Measurements from ENCODE around the gene HNRNPLL. TPM values are rescaled to one million over a fixed set of nuclear protein-coding genes. Genes with fewer than 3 reads are reported as not detected.

Gene HNRNPLL
- total and polyA plus RNA-seq, 2 of the 13 experiments (the other 11 are each of a cell fraction or from before 2014, with no cell fraction given): 49.4 to 103 TPM

GRCh38 chr2:38528008-38528442, 74.7 kb downstream of the HNRNPLL start (continued):
- TF ChIP-seq, protein P1, sequence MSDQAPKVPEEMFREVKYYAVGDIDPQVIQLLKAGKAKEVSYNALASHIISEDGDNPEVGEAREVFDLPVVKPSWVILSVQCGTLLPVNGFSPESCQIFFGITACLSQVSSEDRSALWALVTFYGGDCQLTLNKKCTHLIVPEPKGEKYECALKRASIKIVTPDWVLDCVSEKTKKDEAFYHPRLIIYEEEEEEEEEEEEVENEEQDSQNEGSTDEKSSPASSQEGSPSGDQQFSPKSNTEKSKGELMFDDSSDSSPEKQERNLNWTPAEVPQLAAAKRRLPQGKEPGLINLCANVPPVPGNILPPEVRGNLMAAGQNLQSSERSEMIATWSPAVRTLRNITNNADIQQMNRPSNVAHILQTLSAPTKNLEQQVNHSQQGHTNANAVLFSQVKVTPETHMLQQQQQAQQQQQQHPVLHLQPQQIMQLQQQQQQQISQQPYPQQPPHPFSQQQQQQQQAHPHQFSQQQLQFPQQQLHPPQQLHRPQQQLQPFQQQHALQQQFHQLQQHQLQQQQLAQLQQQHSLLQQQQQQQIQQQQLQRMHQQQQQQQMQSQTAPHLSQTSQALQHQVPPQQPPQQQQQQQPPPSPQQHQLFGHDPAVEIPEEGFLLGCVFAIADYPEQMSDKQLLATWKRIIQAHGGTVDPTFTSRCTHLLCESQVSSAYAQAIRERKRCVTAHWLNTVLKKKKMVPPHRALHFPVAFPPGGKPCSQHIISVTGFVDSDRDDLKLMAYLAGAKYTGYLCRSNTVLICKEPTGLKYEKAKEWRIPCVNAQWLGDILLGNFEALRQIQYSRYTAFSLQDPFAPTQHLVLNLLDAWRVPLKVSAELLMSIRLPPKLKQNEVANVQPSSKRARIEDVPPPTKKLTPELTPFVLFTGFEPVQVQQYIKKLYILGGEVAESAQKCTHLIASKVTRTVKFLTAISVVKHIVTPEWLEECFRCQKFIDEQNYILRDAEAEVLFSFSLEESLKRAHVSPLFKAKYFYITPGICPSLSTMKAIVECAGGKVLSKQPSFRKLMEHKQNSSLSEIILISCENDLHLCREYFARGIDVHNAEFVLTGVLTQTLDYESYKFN (CRISPR knock-in tag; conservative IDR thresholded peaks at IDR 0.05): no peak
- TF ChIP-seq NFE2L1 (CRISPR knock-in tag; IDR thresholded peaks at IDR 0.05; ENCODE audit: borderline replicate concordance) (no peak), HMG20A (CRISPR knock-in tag; IDR thresholded peaks at IDR 0.05; ENCODE audit: borderline replicate concordance) (no peak), ZNF709 (CRISPR knock-in tag; IDR thresholded peaks at IDR 0.05) (no peak), KDM1A (CRISPR knock-in tag; IDR thresholded peaks at IDR 0.05) (no peak), GABPB1 (CRISPR knock-in tag; IDR thresholded peaks at IDR 0.05) (peak; percentile 28; the same call in 1 of the 2 replicates), FOSL2 (CRISPR knock-in tag; IDR thresholded peaks at IDR 0.05) (peak; percentile 29; the same call in 1 of the 2 replicates), ZNF746 (CRISPR knock-in tag; IDR thresholded peaks at IDR 0.05) (no peak), GTF2F1 (IDR thresholded peaks at IDR 0.05; ENCODE audit: low read length) (no peak), ZFAT (CRISPR knock-in tag; conservative IDR thresholded peaks at IDR 0.05) (no peak), SRSF9 (IDR thresholded peaks at IDR 0.05; ENCODE audit: borderline replicate concordance, insufficient read depth, low read depth, low read length, poor library complexity, severe bottlenecking) (no peak), NFE2 (CRISPR knock-in tag; IDR thresholded peaks at IDR 0.05) (no peak), HNRNPLL (IDR thresholded peaks at IDR 0.05; ENCODE audit: low read depth, low read length, poor library complexity, severe bottlenecking) (peak; percentile 79), ZNF510 (CRISPR knock-in tag; IDR thresholded peaks at IDR 0.05; ENCODE audit: low read depth) (no peak), TBX3 (IDR thresholded peaks at IDR 0.05; ENCODE audit: borderline replicate concordance) (no peak), ZNF343 (CRISPR knock-in tag; IDR thresholded peaks at IDR 0.05) (no peak), CENPT (CRISPR knock-in tag; IDR thresholded peaks at IDR 0.05; ENCODE audit: low read depth) (no peak)
- TF ChIP-seq, protein P2, sequence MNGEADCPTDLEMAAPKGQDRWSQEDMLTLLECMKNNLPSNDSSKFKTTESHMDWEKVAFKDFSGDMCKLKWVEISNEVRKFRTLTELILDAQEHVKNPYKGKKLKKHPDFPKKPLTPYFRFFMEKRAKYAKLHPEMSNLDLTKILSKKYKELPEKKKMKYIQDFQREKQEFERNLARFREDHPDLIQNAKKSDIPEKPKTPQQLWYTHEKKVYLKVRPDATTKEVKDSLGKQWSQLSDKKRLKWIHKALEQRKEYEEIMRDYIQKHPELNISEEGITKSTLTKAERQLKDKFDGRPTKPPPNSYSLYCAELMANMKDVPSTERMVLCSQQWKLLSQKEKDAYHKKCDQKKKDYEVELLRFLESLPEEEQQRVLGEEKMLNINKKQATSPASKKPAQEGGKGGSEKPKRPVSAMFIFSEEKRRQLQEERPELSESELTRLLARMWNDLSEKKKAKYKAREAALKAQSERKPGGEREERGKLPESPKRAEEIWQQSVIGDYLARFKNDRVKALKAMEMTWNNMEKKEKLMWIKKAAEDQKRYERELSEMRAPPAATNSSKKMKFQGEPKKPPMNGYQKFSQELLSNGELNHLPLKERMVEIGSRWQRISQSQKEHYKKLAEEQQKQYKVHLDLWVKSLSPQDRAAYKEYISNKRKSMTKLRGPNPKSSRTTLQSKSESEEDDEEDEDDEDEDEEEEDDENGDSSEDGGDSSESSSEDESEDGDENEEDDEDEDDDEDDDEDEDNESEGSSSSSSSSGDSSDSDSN (CRISPR knock-in tag; IDR thresholded peaks at IDR 0.05): peak; percentile 80
- TF ChIP-seq, protein P3, sequence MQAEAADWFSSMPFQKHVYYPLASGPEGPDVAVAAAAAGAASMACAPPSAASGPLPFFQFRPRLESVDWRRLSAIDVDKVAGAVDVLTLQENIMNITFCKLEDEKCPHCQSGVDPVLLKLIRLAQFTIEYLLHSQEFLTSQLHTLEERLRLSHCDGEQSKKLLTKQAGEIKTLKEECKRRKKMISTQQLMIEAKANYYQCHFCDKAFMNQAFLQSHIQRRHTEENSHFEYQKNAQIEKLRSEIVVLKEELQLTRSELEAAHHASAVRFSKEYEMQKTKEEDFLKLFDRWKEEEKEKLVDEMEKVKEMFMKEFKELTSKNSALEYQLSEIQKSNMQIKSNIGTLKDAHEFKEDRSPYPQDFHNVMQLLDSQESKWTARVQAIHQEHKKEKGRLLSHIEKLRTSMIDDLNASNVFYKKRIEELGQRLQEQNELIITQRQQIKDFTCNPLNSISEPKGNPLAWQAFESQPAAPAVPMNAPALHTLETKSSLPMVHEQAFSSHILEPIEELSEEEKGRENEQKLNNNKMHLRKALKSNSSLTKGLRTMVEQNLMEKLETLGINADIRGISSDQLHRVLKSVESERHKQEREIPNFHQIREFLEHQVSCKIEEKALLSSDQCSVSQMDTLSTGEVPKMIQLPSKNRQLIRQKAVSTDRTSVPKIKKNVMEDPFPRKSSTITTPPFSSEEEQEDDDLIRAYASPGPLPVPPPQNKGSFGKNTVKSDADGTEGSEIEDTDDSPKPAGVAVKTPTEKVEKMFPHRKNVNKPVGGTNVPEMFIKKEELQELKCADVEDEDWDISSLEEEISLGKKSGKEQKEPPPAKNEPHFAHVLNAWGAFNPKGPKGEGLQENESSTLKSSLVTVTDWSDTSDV (CRISPR knock-in tag; IDR thresholded peaks at IDR 0.05): no peak
- TF ChIP-seq, protein P4, sequence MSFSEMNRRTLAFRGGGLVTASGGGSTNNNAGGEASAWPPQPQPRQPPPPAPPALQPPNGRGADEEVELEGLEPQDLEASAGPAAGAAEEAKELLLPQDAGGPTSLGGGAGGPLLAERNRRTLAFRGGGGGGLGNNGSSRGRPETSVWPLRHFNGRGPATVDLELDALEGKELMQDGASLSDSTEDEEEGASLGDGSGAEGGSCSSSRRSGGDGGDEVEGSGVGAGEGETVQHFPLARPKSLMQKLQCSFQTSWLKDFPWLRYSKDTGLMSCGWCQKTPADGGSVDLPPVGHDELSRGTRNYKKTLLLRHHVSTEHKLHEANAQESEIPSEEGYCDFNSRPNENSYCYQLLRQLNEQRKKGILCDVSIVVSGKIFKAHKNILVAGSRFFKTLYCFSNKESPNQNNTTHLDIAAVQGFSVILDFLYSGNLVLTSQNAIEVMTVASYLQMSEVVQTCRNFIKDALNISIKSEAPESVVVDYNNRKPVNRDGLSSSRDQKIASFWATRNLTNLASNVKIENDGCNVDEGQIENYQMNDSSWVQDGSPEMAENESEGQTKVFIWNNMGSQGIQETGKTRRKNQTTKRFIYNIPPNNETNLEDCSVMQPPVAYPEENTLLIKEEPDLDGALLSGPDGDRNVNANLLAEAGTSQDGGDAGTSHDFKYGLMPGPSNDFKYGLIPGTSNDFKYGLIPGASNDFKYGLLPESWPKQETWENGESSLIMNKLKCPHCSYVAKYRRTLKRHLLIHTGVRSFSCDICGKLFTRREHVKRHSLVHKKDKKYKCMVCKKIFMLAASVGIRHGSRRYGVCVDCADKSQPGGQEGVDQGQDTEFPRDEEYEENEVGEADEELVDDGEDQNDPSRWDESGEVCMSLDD (CRISPR knock-in tag; IDR thresholded peaks at IDR 0.05; ENCODE audit: borderline replicate concordance): no peak
